Ascending aorta (tissue), 2 donors: ENCODE measurements around the gene CFAP20DC. TPM values are rescaled to one million over a fixed set of nuclear protein-coding genes. Genes with fewer than 3 reads are reported as not detected.
"Not testable (repeated sequence)": the region's sequence is repeated elsewhere in the genome, so short reads cannot be mapped to it uniquely, and the experiment has no call there.

ENCODE experiments used
- DNase-seq, 2 donors: peaks; one replicate each; pipeline ENCODE4 v3.0.0-alpha.2; 2019; ENCODE audit warnings: low spot score in 2 of 2
- H3K27ac ChIP-seq, 2 donors: fragments of 200-600 bp; sonication (generic); one replicate each; pipeline ENCODE4 v1.5.1; 2016 to 2017; ENCODE audit warnings: mild to moderate bottlenecking in 1 of 2
- H3K27me3 ChIP-seq: fragments of 200-600 bp; sonication (generic); one replicate; pipeline ENCODE4 v1.5.1; 2017
- H3K36me3 ChIP-seq, 2 donors: fragments of 200-600 bp; sonication (generic); one replicate each; pipeline ENCODE4 v1.5.1; 2016
- H3K4me1 ChIP-seq, 2 donors: fragments of 200-600 bp; sonication (generic); one replicate each; pipeline ENCODE4 v1.5.1; 2016 to 2017; ENCODE audit warnings: mild to moderate bottlenecking in 1 of 2
- H3K4me3 ChIP-seq, 2 donors: fragments of 200-600 bp; sonication (generic); one replicate each; pipeline ENCODE4 v1.5.1; 2016 to 2017; ENCODE audit warnings: mild to moderate bottlenecking in 1 of 2
- H3K9me3 ChIP-seq, 2 donors: fragments of 200-600 bp; sonication (generic); one replicate each; pipeline ENCODE4 v1.5.1; 2016
- CTCF ChIP-seq, 3 experiments: fragments of 200-600 bp in 2 of 3; fragments of 450-650 bp in 1 of 3; sonication (generic) in 2 of 3; IDR thresholded peaks; one replicate each; pipeline ENCODE4 v1.5.1; 2016 to 2019; ENCODE audit warnings: antibody characterized with exemption in 3 of 3, mild to moderate bottlenecking in 1 of 3, moderate library complexity in 1 of 3
- intact Hi-C: fragments of 100-400 bp; cut with DNase I; formaldehyde crosslinking; loops from one replicate; pipeline ENCODE4 v1.15.1; 2023
- total RNA-seq: library from RNA; depleted of rRNA; stranded (reverse); fragments of >200 nt; gene quantifications from one replicate; pipeline ENCODE4 v1.1.0, GENCODE V29; 2016

The CFAP20DC gene
- total RNA-seq = not detected

GRCh38 chr3:59049671-59050331, at the start of gene CFAP20DC:
Gene CFAP20DC, minus strand, starts transcription at chr3:59050025. Its CDS starts 394 bp downstream, at chr3:59049631.
- no peak for TF ChIP-seq CTCF (IDR thresholded peaks at IDR 0.05)
- Histone ChIP-seq H3K4me1 (no peaks in the 10 kb centered on the region), H3K9me3 (no peaks in the 10 kb centered on the region), H3K36me3 (no peaks in the 10 kb centered on the region), H3K4me3 (peak within 1 kb of the TSS; percentile 59 to 67), H3K27me3 (no peaks in the 10 kb centered on the region), H3K27ac (no peak within 1 kb of the TSS)
- peak; percentile 33 to 86 for DNase-seq
- intact Hi-C loops = no loop called here

GRCh38 chr3:59098516-59098915, 48.7 kb upstream of the CFAP20DC start:
- H3K27ac ChIP-seq, H3K4me3 ChIP-seq, H3K27me3 ChIP-seq, H3K9me3 ChIP-seq, intact Hi-C loops, H3K36me3 ChIP-seq, H3K4me1 ChIP-seq, DNase-seq: not testable (repeated sequence)

- DNase-seq = no peak
- H3K4me1 ChIP-seq = no peaks in the 10 kb centered on the region
- no peak overlapping the region for H3K4me3 ChIP-seq
- TF ChIP-seq CTCF (IDR thresholded peaks at IDR 0.05) = no peak
- intact Hi-C loops = no loop called here
- H3K36me3 ChIP-seq = no peaks in the 10 kb centered on the region
- no peaks in the 10 kb centered on the region for H3K9me3 ChIP-seq
- H3K27ac ChIP-seq = no peak overlapping the region
- H3K27me3 ChIP-seq = no peaks in the 10 kb centered on the region
Measured at GRCh38 chr3:59094446-59094845, 44.6 kb upstream of the CFAP20DC start.

GRCh38 chr3:59093521-59093920, 43.7 kb upstream of the CFAP20DC start:
- intact Hi-C loops = no loop called here
- no peaks in the 10 kb centered on the region for H3K36me3 ChIP-seq
- TF ChIP-seq CTCF (IDR thresholded peaks at IDR 0.05) = no peak
- H3K27me3 ChIP-seq = no peaks in the 10 kb centered on the region
- no peak overlapping the region for H3K27ac ChIP-seq
- DNase-seq = no peak
- no peaks in the 10 kb centered on the region for H3K4me1 ChIP-seq
- no peak overlapping the region for H3K4me3 ChIP-seq
- H3K9me3 ChIP-seq = no peaks in the 10 kb centered on the region

GRCh38 chr3:59088761-59089160, 38.9 kb upstream of the CFAP20DC start:
- intact Hi-C loops = no loop called here
- Histone ChIP-seq H3K27ac (no peak overlapping the region), H3K4me1 (no peaks in the 10 kb centered on the region), H3K36me3 (no peaks in the 10 kb centered on the region), H3K9me3 (no peaks in the 10 kb centered on the region), H3K27me3 (no peaks in the 10 kb centered on the region), H3K4me3 (no peak overlapping the region)
- no peak for TF ChIP-seq CTCF (IDR thresholded peaks at IDR 0.05)
- DNase-seq = no peak

GRCh38 chr3:59085976-59086375, 36.2 kb upstream of the CFAP20DC start:
- no peaks in the 10 kb centered on the region for H3K4me1 ChIP-seq
- no peak overlapping the region for H3K4me3 ChIP-seq
- H3K36me3 ChIP-seq = no peaks in the 10 kb centered on the region
- H3K27me3 ChIP-seq = no peaks in the 10 kb centered on the region
- intact Hi-C loops = no loop called here
- no peak for DNase-seq
- no peak for TF ChIP-seq CTCF (IDR thresholded peaks at IDR 0.05)
- no peaks in the 10 kb centered on the region for H3K9me3 ChIP-seq
- no peak overlapping the region for H3K27ac ChIP-seq
